ENCODE measurements around the gene ADCY6. TPM values are rescaled to one million over a fixed set of nuclear protein-coding genes. Genes with fewer than 3 reads are reported as not detected.

The ADCY6 gene
- total and polyA plus RNA-seq, 2 donors (not counting 1 experiment from before 2014, with no cell fraction given): 0.03 TPM; not detected in 1

DNA sequence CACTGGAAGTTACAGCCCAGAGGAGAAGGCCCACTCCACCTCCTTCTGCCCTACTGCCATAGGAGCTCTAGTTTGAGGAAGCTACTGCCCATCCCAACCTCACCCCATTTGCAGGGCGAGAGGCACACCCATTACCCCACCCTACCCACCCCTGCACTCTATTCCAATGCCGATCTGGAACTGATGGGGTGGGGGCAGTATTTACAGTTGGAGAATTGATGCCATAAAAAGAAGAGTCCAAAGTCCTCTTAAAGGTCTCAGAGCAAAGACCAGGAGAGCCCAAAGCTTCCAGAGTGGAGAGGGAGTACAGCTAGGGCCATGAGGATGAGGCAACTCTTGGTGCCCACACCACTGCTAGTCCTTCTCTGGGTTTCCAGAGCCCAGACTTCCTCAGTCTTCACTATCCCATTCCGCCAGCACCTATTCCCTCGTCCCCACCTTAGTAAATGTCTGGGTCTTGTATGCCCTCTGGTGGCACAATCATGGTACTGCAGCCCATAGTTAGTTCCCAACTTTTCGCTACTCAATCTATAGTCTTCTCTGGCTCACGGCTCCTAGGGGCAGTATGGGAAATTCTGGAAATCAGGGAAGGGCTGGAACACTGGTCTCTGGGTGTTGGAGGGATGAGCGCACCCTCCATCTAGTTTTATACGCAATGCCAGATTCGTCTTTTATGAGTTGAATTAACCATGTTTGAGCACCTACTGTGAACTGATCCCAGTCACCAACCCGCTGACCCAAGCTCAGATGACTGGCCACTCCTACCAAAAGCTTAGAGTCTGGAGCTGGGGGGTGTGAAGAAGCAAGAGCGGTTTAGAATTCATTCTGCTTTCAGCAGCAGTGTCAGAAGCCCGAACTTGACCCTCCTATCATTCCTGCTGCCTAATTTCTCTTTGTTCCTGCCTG is 6.9 kb upstream of the ADCY6 start:
- Histone ChIP-seq H3K79me2 (ENCODE audit: control insufficient read depth, insufficient read depth, low read length) (no peaks in the 10 kb centered on the region), H2AFZ (ENCODE audit: insufficient read depth, low read depth, low read length, poor library complexity, severe bottlenecking) (no peak overlapping the region), H3K4me3 (ENCODE audit: control extremely low read depth in 1 of 5, extremely low read depth in 1 of 5, insufficient read depth in 1 of 5, low read depth in 2 of 5, low read length in 4 of 5) (no peak overlapping the region), H3K27me3 (replicated peaks in 1 of 4; ENCODE audit: control extremely low read depth in 1 of 4, control insufficient read depth in 3 of 4, insufficient read depth in 4 of 4, low read length in 3 of 4) (peaks cover 0 to 4% (median 0%) of the 10 kb centered on the region in 4 experiments), H3K9me3 (ENCODE audit: control extremely low read depth in 1 of 3, control insufficient read depth in 2 of 3, insufficient read depth in 1 of 3, low read length in 2 of 3) (no peaks in the 10 kb centered on the region), H3K36me3 (replicated peaks in 1 of 2; ENCODE audit: control extremely low read depth in 1 of 2, control insufficient read depth in 1 of 2, extremely low read depth in 1 of 2, insufficient read depth in 2 of 2, low read length in 1 of 2) (no peaks in the 10 kb centered on the region), H3K9ac (ENCODE audit: low read length) (no peak overlapping the region), H3K4me2 (replicated peaks; ENCODE audit: low read depth, low read length, poor library complexity, severe bottlenecking) (no peak overlapping the region), H3K4me1 (ENCODE audit: control insufficient read depth in 2 of 2, insufficient read depth in 2 of 2, low read length in 2 of 2) (peaks cover 5% of the 10 kb centered on the region in 2 donors), H3K27ac (ENCODE audit: low read length in 2 of 2) (no peak overlapping the region), H4K20me1 (ENCODE audit: control insufficient read depth, insufficient read depth, low read length, poor library complexity, severe bottlenecking) (no peaks in the 10 kb centered on the region)
- Mint-ChIP-seq H3K27me3 (peaks cover 13% of the 10 kb centered on the region), H3K4me1 (peaks cover 9% of the 10 kb centered on the region), H3K27ac (no peak overlapping the region), H3K9me3 (ENCODE audit: insufficient read depth) (no peaks in the 10 kb centered on the region), H3K4me3 (no peak overlapping the region)
- CTCF ChIA-PET: interaction anchor here (0.7 to 7.9 kb wide), 18 partner anchors 9 to 1142 kb away, joined by 3 to 177 read pairs (median 4); partner anchors contain the start of gene KANSL2
- peak; percentile 98 for TF ChIP-seq CTCF (IDR thresholded peaks at IDR 0.05)
- no peak for TF ChIP-seq EZH2 (IDR thresholded peaks at IDR 0.05; ENCODE audit: borderline replicate concordance, insufficient read depth, low read depth, low read length, poor library complexity, severe bottlenecking)
- intact Hi-C loops (cut with micrococcal nuclease): loop anchor here (1.0 kb wide), 1 partner anchor 43 kb away; no protein-coding TSS in a partner anchor
- DNase-seq (peak; percentile 76), ATAC-seq (ENCODE audit: low read depth) (peak; percentile 88)
- POLR2A ChIA-PET: interaction anchor here (0.5 kb wide), 1 partner anchor 518 kb away, joined by 4 read pairs; no protein-coding TSS in a partner anchor
- 38% methylated on average over 3 of the region's 12 CpGs for WGBS (ENCODE audit: insufficient coverage)

DNA sequence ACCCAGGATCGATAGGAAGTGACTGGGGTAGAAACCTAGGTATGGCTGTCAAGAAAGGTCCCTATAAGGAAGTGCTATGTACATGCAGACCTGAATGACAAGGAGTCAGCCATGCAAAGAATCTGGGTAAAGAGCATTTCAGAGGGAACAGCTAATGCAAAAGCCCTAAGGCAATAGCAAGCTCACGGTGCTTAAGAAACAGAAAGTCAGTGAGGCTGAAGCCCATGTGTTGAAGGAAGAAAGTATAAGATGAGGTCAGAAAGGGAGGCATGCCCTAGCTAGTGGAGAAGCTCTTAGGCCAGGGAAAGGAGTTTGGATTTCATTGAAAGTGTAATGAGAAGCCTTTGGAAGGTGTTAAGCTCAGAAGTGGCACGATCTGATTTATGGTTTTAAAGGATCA is 6.0 kb upstream of the ADCY6 start:
- intact Hi-C loops (cut with micrococcal nuclease): no loop called here

More for the DNA sequence above, 6.0 kb upstream of the ADCY6 start:
- DNase-seq: no peak
- Histone ChIP-seq H4K20me1 (ENCODE audit: control insufficient read depth, insufficient read depth, low read length, poor library complexity, severe bottlenecking) (no peaks in the 10 kb centered on the region), H3K4me1 (ENCODE audit: control insufficient read depth in 2 of 2, insufficient read depth in 2 of 2, low read length in 2 of 2) (peaks cover 5 to 7% of the 10 kb centered on the region in 2 donors), H3K27me3 (replicated peaks in 1 of 4; ENCODE audit: control extremely low read depth in 1 of 4, control insufficient read depth in 3 of 4, insufficient read depth in 4 of 4, low read length in 3 of 4) (peaks cover 0 to 11% (median 5%) of the 10 kb centered on the region in 4 experiments), H3K27ac (ENCODE audit: low read length in 2 of 2) (no peak overlapping the region), H2AFZ (ENCODE audit: insufficient read depth, low read depth, low read length, poor library complexity, severe bottlenecking) (no peak overlapping the region), H3K4me3 (ENCODE audit: control extremely low read depth in 1 of 5, extremely low read depth in 1 of 5, insufficient read depth in 1 of 5, low read depth in 2 of 5, low read length in 4 of 5) (no peak overlapping the region), H3K4me2 (replicated peaks; ENCODE audit: low read depth, low read length, poor library complexity, severe bottlenecking) (no peak overlapping the region), H3K79me2 (ENCODE audit: control insufficient read depth, insufficient read depth, low read length) (no peaks in the 10 kb centered on the region), H3K36me3 (replicated peaks in 1 of 2; ENCODE audit: control extremely low read depth in 1 of 2, control insufficient read depth in 1 of 2, extremely low read depth in 1 of 2, insufficient read depth in 2 of 2, low read length in 1 of 2) (no peaks in the 10 kb centered on the region), H3K9me3 (ENCODE audit: control extremely low read depth in 1 of 3, control insufficient read depth in 2 of 3, insufficient read depth in 1 of 3, low read length in 2 of 3) (no peaks in the 10 kb centered on the region), H3K9ac (ENCODE audit: low read length) (no peak overlapping the region)
- peaks cover 16% of the 10 kb centered on the region for H3K4me1 Mint-ChIP-seq
- no peak overlapping the region for H3K27ac Mint-ChIP-seq
- ChIA-PET POLR2A (interaction anchor here (0.5 kb wide), 1 partner anchor 519 kb away, joined by 4 read pairs; no protein-coding TSS in a partner anchor), CTCF (interaction anchor here (0.6 to 7.9 kb wide), 15 partner anchors 10 to 1819 kb away, joined by 3 to 177 read pairs (median 4); partner anchors contain the start of gene KANSL2)
- no peaks in the 10 kb centered on the region for H3K9me3 Mint-ChIP-seq (ENCODE audit: insufficient read depth)
- H3K27me3 Mint-ChIP-seq: peaks cover 15% of the 10 kb centered on the region
- WGBS (ENCODE audit: insufficient coverage): 81% methylated on average over 3 of the region's 3 CpGs
- H3K4me3 Mint-ChIP-seq: no peak overlapping the region
- no peak for TF ChIP-seq CTCF (IDR thresholded peaks at IDR 0.05)
- TF ChIP-seq EZH2 (IDR thresholded peaks at IDR 0.05; ENCODE audit: borderline replicate concordance, insufficient read depth, low read depth, low read length, poor library complexity, severe bottlenecking): no peak
- no peak for ATAC-seq (ENCODE audit: low read depth)
